Large intestine (tissue), 3 donors: ENCODE results near the gene TRAF3IP1. TPM values are rescaled to one million over a fixed set of nuclear protein-coding genes. Genes with fewer than 3 reads are reported as not detected.
"Not testable (repeated sequence)": the region's sequence is repeated elsewhere in the genome, so short reads cannot be mapped to it uniquely, and the experiment has no call there.

ENCODE experiments used
- DNase-seq, 2 donors: peaks; one replicate each; pipeline versions ENCODE4 v3.0.0 to v3.0.0-alpha.2; 2013
- H3K27ac ChIP-seq: one replicate; pipeline ENCODE4 v1.5.1; 2013; ENCODE audit warnings: low read length
- H3K27me3 ChIP-seq: 2 replicates; pipeline ENCODE4 v1.6.1; 2013; ENCODE audit warnings: low read length; ENCODE audit not compliant: control insufficient read depth, insufficient read depth
- H3K36me3 ChIP-seq: 2 replicates; pipeline ENCODE4 v1.6.1; 2013; ENCODE audit warnings: low read length; ENCODE audit not compliant: control insufficient read depth, insufficient read depth
- H3K4me1 ChIP-seq: one replicate; pipeline ENCODE4 v1.6.1; 2013; ENCODE audit warnings: low read length; ENCODE audit not compliant: control insufficient read depth, insufficient read depth
- H3K4me3 ChIP-seq: one replicate; pipeline ENCODE4 v1.5.1; 2013; ENCODE audit warnings: low read length
- H3K9me3 ChIP-seq: one replicate; pipeline ENCODE4 v1.6.1; 2013; ENCODE audit warnings: mild to moderate bottlenecking, low read depth, low read length, moderate library complexity; ENCODE audit not compliant: control insufficient read depth
- WGBS: methylation state at CpG from one replicate; pipeline ENCODE4 v1.1.5; 2013; ENCODE audit warnings: low lambda C conversion rate; ENCODE audit not compliant: insufficient coverage; 5-methylcytosine and 5-hydroxymethylcytosine counted together
- polyA plus RNA-seq: library from polyadenylated mRNA; unstranded; fragments of 120-200 nt; gene quantifications from one replicate; pipeline ENCODE4 v1.2.1, GENCODE V29; 2013

TRAF3IP1 gene
- polyA plus RNA-seq, 1 donor, result 10.6 TPM

GRCh38 chr2:238308177-238308576 lies 12.1 kb upstream of the TRAF3IP1 start:
- peaks cover 14% of the 10 kb centered on the region for H3K4me1 ChIP-seq
- H3K9me3 ChIP-seq, result no peaks in the 10 kb centered on the region
- WGBS, result no CpG with 5 or more reads among the region's 2 CpGs
- no peaks in the 10 kb centered on the region for H3K27me3 ChIP-seq
- no peak overlapping the region for H3K27ac ChIP-seq
- no peaks in the 10 kb centered on the region for H3K36me3 ChIP-seq
- DNase-seq, result no peak
- H3K4me3 ChIP-seq, result no peak overlapping the region

GRCh38 chr2:238310721-238311120 lies 9.6 kb upstream of the TRAF3IP1 start:
- DNase-seq, H3K27me3 ChIP-seq, H3K9me3 ChIP-seq, H3K27ac ChIP-seq, H3K4me3 ChIP-seq, H3K36me3 ChIP-seq: not testable (repeated sequence)
- no CpG with 5 or more reads among the region's 14 CpGs for WGBS
- H3K4me1 ChIP-seq, result peaks cover 11% of the 10 kb centered on the region

GRCh38 chr2:238313289-238313990 lies 6.9 kb upstream of the TRAF3IP1 start:
- 86% methylated on average over 1 of the region's 8 CpGs for WGBS
- no peak overlapping the region for H3K27ac ChIP-seq
- no peaks in the 10 kb centered on the region for H3K9me3 ChIP-seq
- H3K36me3 ChIP-seq, result no peaks in the 10 kb centered on the region
- no peak overlapping the region for H3K4me3 ChIP-seq
- no peaks in the 10 kb centered on the region for H3K4me1 ChIP-seq
- no peaks in the 10 kb centered on the region for H3K27me3 ChIP-seq
- DNase-seq, result no peak

GRCh38 chr2:238313991-238314350 lies 6.3 kb upstream of the TRAF3IP1 start:
- H3K27me3 ChIP-seq, result no peaks in the 10 kb centered on the region
- no peak overlapping the region for H3K4me3 ChIP-seq
- WGBS, result no CpG with 5 or more reads among the region's 2 CpGs
- no peaks in the 10 kb centered on the region for H3K36me3 ChIP-seq
- H3K27ac ChIP-seq, result no peak overlapping the region
- no peak for DNase-seq
- H3K4me1 ChIP-seq, result no peaks in the 10 kb centered on the region
- no peaks in the 10 kb centered on the region for H3K9me3 ChIP-seq

GRCh38 chr2:238314576-238314975 lies 5.7 kb upstream of the TRAF3IP1 start:
- H3K9me3 ChIP-seq, result no peaks in the 10 kb centered on the region
- no peaks in the 10 kb centered on the region for H3K4me1 ChIP-seq
- H3K27ac ChIP-seq, result no peak overlapping the region
- no peaks in the 10 kb centered on the region for H3K36me3 ChIP-seq
- H3K27me3 ChIP-seq, result no peaks in the 10 kb centered on the region
- whole genome bisulfite sequencing, result no CpG with 5 or more reads among the region's 8 CpGs
- H3K4me3 ChIP-seq, result no peak overlapping the region
- DNase-seq, result no peak

GRCh38 chr2:238315031-238315595 lies 5.2 kb upstream of the TRAF3IP1 start:
- Histone ChIP-seq H3K9me3 (no peaks in the 10 kb centered on the region), H3K27me3 (no peaks in the 10 kb centered on the region), H3K27ac (no peak overlapping the region), H3K4me3 (no peak overlapping the region), H3K36me3 (no peaks in the 10 kb centered on the region), H3K4me1 (no peaks in the 10 kb centered on the region)
- DNase-seq, result no peak
- no CpG with 5 or more reads among the region's 13 CpGs for WGBS

- Histone ChIP-seq H3K36me3 (peaks cover 10% of the 10 kb centered on the region), H3K27ac (no peak overlapping the region), H3K27me3 (no peaks in the 10 kb centered on the region), H3K4me1 (peaks cover 5% of the 10 kb centered on the region), H3K4me3 (peak overlapping the region; percentile 47), H3K9me3 (no peaks in the 10 kb centered on the region)
- DNase-seq, result peak in 1 of 2 donors; percentile 14
- no CpG with 5 or more reads among the region's 65 CpGs for WGBS
Observed at GRCh38 chr2:238320648-238321281, 447 bp downstream of the TRAF3IP1 start.

- H3K4me3 ChIP-seq, result peak overlapping the region; percentile 47
- no peaks in the 10 kb centered on the region for H3K27me3 ChIP-seq
- no CpG with 5 or more reads among the region's 9 CpGs for WGBS
- peaks cover 5% of the 10 kb centered on the region for H3K4me1 ChIP-seq
- H3K36me3 ChIP-seq, result peaks cover 15% of the 10 kb centered on the region
- no peaks in the 10 kb centered on the region for H3K9me3 ChIP-seq
- DNase-seq, result no peak
- H3K27ac ChIP-seq, result no peak overlapping the region
Observed at GRCh38 chr2:238321467-238321866, 1.1 kb downstream of the TRAF3IP1 start.

GRCh38 chr2:238322001-238322411 lies 1.7 kb downstream of the TRAF3IP1 start:
- Histone ChIP-seq H3K4me3 (no peak overlapping the region), H3K36me3 (peaks cover 21% of the 10 kb centered on the region), H3K27ac (no peak overlapping the region), H3K9me3 (peaks cover 2% of the 10 kb centered on the region), H3K4me1 (peaks cover 5% of the 10 kb centered on the region), H3K27me3 (no peaks in the 10 kb centered on the region)
- DNase-seq, result no peak
- no CpG with 5 or more reads among the region's 10 CpGs for WGBS

- H3K4me1 ChIP-seq, H3K27me3 ChIP-seq, H3K4me3 ChIP-seq, DNase-seq, H3K27ac ChIP-seq, H3K9me3 ChIP-seq: not testable (repeated sequence)
- H3K36me3 ChIP-seq, result peaks cover 33% of the 10 kb centered on the region
- no CpG with 5 or more reads among the region's 7 CpGs for WGBS
Observed at GRCh38 chr2:238324248-238324647, 3.9 kb downstream of the TRAF3IP1 start.
